Ovary (tissue), 9 donors: ENCODE measurements around the gene PACSIN2. TPM values are rescaled to one million over a fixed set of nuclear protein-coding genes. Genes with fewer than 3 reads are reported as not detected.

Experiments used
- DNase-seq, 5 donors: peaks; one replicate each; pipeline ENCODE4 v3.0.0-alpha.2; 2019 to 2020
- H3K27ac ChIP-seq, 2 donors: fragments of 200-600 bp; one replicate each; pipeline versions ENCODE4 v1.5.1 to v1.8.0; 2019 to 2022
- H3K27me3 ChIP-seq: fragments of 200-600 bp; one replicate; pipeline ENCODE4 v1.8.0; 2022
- H3K36me3 ChIP-seq: fragments of 200-600 bp; sonication (generic); one replicate; pipeline ENCODE4 v1.5.1; 2019
- H3K4me1 ChIP-seq: one replicate; pipeline ENCODE4 v1.8.1; 2013; ENCODE audit warnings: mild to moderate bottlenecking, moderate library complexity; ENCODE audit not compliant: insufficient read depth
- H3K4me3 ChIP-seq: fragments of 200-600 bp; sonication (generic); one replicate; pipeline ENCODE4 v1.5.1; 2017
- H3K9me3 ChIP-seq, 2 donors: fragments of 200-600 bp in 1 of 2; sonication (generic) in 1 of 2; one replicate each; pipeline versions ENCODE4 v1.5.1 to v1.8.1; 2013 to 2019; ENCODE audit warnings: mild to moderate bottlenecking in 1 of 2, moderate library complexity in 1 of 2
- CTCF ChIP-seq, 3 donors: fragments of 450-650 bp in 2 of 3; fragments of 200-600 bp in 1 of 3; IDR thresholded peaks; one replicate each; pipeline versions ENCODE4 v1.5.1 to v1.8.0; 2016 to 2022; ENCODE audit warnings: antibody characterized with exemption in 3 of 3, mild to moderate bottlenecking in 1 of 3
- EP300 ChIP-seq: sonication (generic); formaldehyde crosslinking; IDR thresholded peaks from one replicate; pipeline ENCODE4 v1.6.1; 2017; ENCODE audit warnings: antibody characterized with exemption
- POLR2A ChIP-seq: fragments of 450-650 bp; IDR thresholded peaks from one replicate; pipeline ENCODE4 v1.6.1; 2017; ENCODE audit warnings: antibody characterized with exemption, mild to moderate bottlenecking, moderate library complexity
- WGBS, 3 donors: extraction: QIAGEN DNeasy Blood & Tissue Kit in 1 of 3; methylation state at CpG; one replicate each; pipeline versions ENCODE4 v1.1.5 to v1.1.7; 2013 to 2017; 5-methylcytosine and 5-hydroxymethylcytosine counted together
- intact Hi-C, 4 donors: fragments of 100-400 bp; cut with DNase I; formaldehyde crosslinking; loops; one replicate each; pipeline versions ENCODE4 v1.11.0 to v1.15.1; 2022 to 2023
- polyA plus RNA-seq, 2 donors: library from polyadenylated mRNA; stranded (reverse); fragments of 200-250 nt in 1 of 2; fragments of 350-450 nt in 1 of 2; fragmentation: Illumina TruSeq in 1 of 2; extraction: RNeasy Lipid Tissue Mini Kit (QIAGEN cat#74804) in 1 of 2; gene quantifications; one replicate each; pipeline ENCODE4 v1.2.3, GENCODE V29; 2013 to 2014
- total RNA-seq, 7 donors: library from RNA; depleted of rRNA in 2 of 7; stranded (reverse); fragments of >200 nt in 2 of 7; fragmentation: NEBNext Ultra II Directional in 3 of 7; extraction: Animal tissue kit (Norgen Biotek cat#: 25700) in 3 of 7; gene quantifications; one replicate each; pipeline versions ENCODE4 v1.1.0 to v1.2.4, GENCODE V29; 2016 to 2023
- donor health status: DM: no; HTN: no; CAD: no; lungs with moderate emphysema.
- donor health status: DM: no; HTN: no; CAD: no.
- donor health status: Bipolar disorder and iron deficiency.
- donor health status: DM: yes; HTN: yes; CAD: no.
- donor health status: DM: no; HTN: no; CAD: no.
- donor health status: DM: yes; HTN: yes; CAD: no.

The PACSIN2 gene
- total and polyA plus RNA-seq, 9 donors: 25.5 to 60.0 (median 48.0) TPM

GRCh38 chr22:42969348-42969975 is 45.5 kb downstream of the PACSIN2 start:
- no peak for DNase-seq
- intact Hi-C loops: no loop called here
- H3K4me1 ChIP-seq: peaks cover 8% of the 10 kb centered on the region
- no peaks in the 10 kb centered on the region for H3K36me3 ChIP-seq
- H3K27ac ChIP-seq: no peak overlapping the region
- no peaks in the 10 kb centered on the region for H3K9me3 ChIP-seq
- H3K4me3 ChIP-seq: no peak overlapping the region
- TF ChIP-seq POLR2A (no peak), EP300 (no peak), CTCF (IDR thresholded peaks at IDR 0.05) (no peak)
- H3K27me3 ChIP-seq: no peaks in the 10 kb centered on the region
- 79 to 90% (median 85%) methylated on average over 12 of the region's 12 CpGs for WGBS, 3 donors

- no peaks in the 10 kb centered on the region for H3K36me3 ChIP-seq
- WGBS, 3 donors: 64 to 82% (median 78%) methylated on average over 8 of the region's 8 CpGs
- H3K4me3 ChIP-seq: no peak overlapping the region
- intact Hi-C loops: no loop called here
- H3K9me3 ChIP-seq: no peaks in the 10 kb centered on the region
- DNase-seq: no peak
- H3K4me1 ChIP-seq: peaks cover 5% of the 10 kb centered on the region
- H3K27ac ChIP-seq: no peak overlapping the region
- TF ChIP-seq CTCF (IDR thresholded peaks at IDR 0.05): no peak
- no peak for TF ChIP-seq EP300
- no peak for TF ChIP-seq POLR2A
- H3K27me3 ChIP-seq: no peaks in the 10 kb centered on the region
Measured at GRCh38 chr22:42967933-42968332, 47.0 kb downstream of the PACSIN2 start.

- no peak for TF ChIP-seq POLR2A
- TF ChIP-seq CTCF (IDR thresholded peaks at IDR 0.05): no peak
- no peak for TF ChIP-seq EP300
- peaks cover 6% of the 10 kb centered on the region for H3K4me1 ChIP-seq
- no peak for DNase-seq
- H3K4me3 ChIP-seq: no peak overlapping the region
- no peaks in the 10 kb centered on the region for H3K36me3 ChIP-seq
- WGBS, 3 donors: 92 to 96% (median 94%) methylated on average over 8 of the region's 8 CpGs
- no peaks in the 10 kb centered on the region for H3K9me3 ChIP-seq
- H3K27ac ChIP-seq: no peak overlapping the region
- no peaks in the 10 kb centered on the region for H3K27me3 ChIP-seq
- intact Hi-C loops: no loop called here
Measured at GRCh38 chr22:42967005-42967404, 47.9 kb downstream of the PACSIN2 start.

- no peak for TF ChIP-seq EP300
- TF ChIP-seq CTCF (IDR thresholded peaks at IDR 0.05): no peak
- no peak for TF ChIP-seq POLR2A
- no peaks in the 10 kb centered on the region for H3K36me3 ChIP-seq
- H3K4me3 ChIP-seq: no peak overlapping the region
- intact Hi-C loops: no loop called here
- 86 to 97% (median 95%) methylated on average over 1 of the region's 1 CpG for WGBS, 3 donors
- H3K4me1 ChIP-seq: peaks cover 10% of the 10 kb centered on the region
- no peaks in the 10 kb centered on the region for H3K9me3 ChIP-seq
- no peak overlapping the region for H3K27ac ChIP-seq
- no peak for DNase-seq
- H3K27me3 ChIP-seq: no peaks in the 10 kb centered on the region
Measured at GRCh38 chr22:42966497-42966896, 48.5 kb downstream of the PACSIN2 start.
